Right renal cortex interstitium (tissue), 3 donors: Measurements from ENCODE around the gene RBM10. TPM values are rescaled to one million over a fixed set of nuclear protein-coding genes. Genes with fewer than 3 reads are reported as not detected.

Experiments
- DNase-seq, 3 donors: peaks; one replicate each; pipeline ENCODE4 v3.0.0-alpha.2; 2013; ENCODE audit warnings: low read depth in 3 of 3, low spot score in 2 of 3
- polyA plus RNA-seq, 3 donors: library from polyadenylated mRNA; unstranded; fragments of 120-200 nt; gene quantifications; one replicate each; pipeline ENCODE4 v1.2.1, GENCODE V29; 2013; ENCODE audit not compliant: insufficient read length in 3 of 3

Gene RBM10
- polyA plus RNA-seq, 3 donors: 44.6 to 48.9 (median 45.0) TPM

DNA sequence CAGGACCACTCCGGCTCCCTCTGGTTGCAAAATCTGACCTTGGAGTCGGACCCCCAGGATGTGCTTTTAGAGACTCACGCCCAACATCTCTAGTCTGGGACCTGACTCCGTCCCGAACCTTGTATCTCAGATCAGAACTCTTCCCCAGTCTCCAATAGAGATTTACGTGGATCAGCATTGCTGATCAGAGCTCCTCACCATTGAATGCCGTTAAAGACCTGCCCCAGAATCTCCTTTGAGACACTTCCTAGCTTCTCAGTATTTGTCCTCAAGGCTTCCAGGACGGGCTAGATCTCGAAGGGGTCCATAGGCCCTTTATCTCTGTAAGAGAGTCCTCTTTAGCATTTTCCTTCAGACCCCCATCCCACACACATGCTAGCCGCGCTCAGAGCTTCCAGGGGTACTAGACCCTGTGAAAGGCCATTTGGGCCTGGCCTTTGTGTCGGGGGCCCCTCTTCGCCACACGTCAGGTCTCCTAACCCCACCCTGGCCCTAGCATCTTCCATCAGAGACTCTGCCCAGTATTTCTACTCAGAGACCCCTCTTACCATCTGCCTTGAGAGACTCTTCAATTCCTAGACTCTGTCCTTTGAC, 49.3 kb downstream of the RBM10 start:
- no peak for DNase-seq

DNA sequence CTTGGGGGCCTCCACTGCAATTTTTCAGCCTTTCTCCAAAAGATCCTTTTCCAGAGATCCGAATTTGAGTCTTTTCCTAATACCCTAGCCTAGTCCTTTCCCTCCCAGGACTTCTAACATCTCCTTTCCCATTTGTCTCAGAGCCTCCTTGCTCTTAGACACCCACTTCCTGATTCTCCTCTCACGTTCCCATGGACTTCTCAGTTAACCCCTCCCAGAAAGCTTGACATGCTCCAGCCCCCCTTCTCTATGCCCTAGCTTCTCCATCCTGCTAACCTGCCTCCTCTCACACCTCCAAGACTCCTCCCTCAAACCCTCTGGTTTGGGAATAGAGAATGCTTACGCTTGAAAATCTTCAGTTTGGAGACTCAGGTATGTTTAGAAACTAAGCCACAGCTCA, 51.1 kb downstream of the RBM10 start:
- DNase-seq: no peak

DNA sequence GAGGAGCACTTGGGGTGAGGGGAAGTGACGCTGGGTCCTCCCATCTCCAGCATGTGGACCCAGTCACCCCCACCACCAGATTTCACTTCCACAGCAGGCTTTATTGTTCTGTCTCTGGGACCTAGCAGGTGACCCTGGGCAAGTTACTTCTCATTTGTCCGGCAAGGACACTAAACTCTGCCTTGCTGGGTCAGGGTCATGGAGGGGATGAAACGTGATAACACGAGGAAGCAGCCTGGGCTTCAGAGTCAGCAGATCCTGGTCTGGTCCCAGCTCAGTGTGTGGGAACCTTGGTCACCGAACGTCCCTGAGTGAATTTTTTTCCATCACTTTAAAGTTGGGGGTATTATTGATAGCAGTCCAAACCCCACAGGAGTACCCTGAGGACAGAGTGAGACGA, 52.5 kb downstream of the RBM10 start:
- no peak for DNase-seq

GRCh38 chrX:47198026-47198686, 53.1 kb downstream of the RBM10 start:
- no peak for DNase-seq

GRCh38 chrX:47198687-47199080, 53.7 kb downstream of the RBM10 start:
- DNase-seq: no peak

GRCh38 chrX:47199286-47199685, 54.3 kb downstream of the RBM10 start:
- DNase-seq: no peak

- no peak for DNase-seq
These were observed 55.5 kb downstream of the RBM10 start for GRCh38 chrX:47200385-47201150.

DNA sequence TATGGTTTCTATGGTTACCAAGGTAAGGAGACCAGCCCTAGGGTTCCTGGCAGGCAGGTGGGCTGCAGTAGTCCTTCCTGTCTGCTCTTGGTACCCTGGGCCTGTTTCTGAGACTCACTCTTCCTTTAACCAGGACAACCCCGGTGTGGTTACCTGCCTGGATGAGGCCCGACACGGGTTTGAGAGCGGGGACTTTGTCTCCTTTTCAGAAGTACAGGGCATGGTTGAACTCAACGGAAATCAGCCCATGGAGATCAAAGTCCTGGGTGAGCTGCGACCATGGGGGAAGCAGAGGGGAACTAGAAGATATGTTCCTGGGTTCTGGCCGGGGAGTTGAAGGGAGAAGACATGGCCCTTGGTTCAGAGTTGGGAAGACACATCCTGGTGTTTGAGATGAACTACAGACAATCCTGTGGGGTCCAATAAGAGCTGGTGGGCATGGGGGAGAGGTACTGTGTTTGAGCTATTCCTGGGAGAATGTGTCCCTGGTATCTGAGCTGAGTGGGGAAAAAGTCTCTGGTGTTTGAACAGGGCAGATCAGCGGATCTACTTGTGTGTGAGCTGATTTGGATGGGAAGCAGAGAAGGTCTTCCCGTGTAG, 56.4 kb downstream of the RBM10 start:
- DNase-seq: no peak

- no peak for DNase-seq
These were observed 57.3 kb downstream of the RBM10 start for GRCh38 chrX:47202316-47202715.

- no peak for DNase-seq
These were observed 57.9 kb downstream of the RBM10 start for GRCh38 chrX:47202877-47203276.

DNA sequence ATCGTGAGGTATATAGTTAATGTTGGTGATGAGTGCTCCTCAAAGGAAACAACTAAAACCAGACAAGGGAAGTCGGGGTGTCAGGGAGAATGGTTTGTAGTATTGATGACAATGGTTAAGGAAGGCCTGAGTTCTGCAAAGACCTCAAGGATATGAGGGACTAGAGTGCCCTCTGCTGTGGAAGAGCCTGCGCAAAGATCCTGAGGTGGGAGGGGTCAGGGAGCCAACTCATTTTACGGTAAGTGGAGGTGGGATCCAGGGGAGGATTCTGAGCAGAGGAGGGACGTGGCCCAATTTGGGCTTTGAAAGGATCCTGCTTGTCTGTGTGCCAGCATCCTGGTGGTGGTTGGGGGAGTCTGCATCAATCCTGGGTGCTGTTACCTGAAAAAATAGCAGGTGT, 59.9 kb downstream of the RBM10 start:
- DNase-seq: no peak

DNA sequence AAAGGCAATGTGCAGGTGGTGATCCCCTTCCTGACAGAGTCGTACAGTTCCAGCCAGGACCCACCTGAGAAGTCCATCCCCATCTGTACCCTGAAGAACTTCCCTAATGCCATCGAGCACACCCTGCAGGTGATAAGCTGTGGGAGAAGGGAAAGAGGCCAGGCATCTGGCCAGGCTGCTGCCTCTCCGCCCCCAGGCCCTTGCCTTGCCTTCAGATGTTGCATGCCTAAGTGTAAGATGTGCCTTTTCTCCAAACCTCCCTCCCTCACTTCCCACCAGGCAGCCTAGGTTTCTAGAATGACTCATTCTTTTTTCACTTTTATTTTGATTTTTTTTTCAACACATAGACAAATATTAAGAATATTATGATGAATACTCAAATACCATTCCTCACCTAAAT, 61.3 kb downstream of the RBM10 start:
- no peak for DNase-seq

DNA sequence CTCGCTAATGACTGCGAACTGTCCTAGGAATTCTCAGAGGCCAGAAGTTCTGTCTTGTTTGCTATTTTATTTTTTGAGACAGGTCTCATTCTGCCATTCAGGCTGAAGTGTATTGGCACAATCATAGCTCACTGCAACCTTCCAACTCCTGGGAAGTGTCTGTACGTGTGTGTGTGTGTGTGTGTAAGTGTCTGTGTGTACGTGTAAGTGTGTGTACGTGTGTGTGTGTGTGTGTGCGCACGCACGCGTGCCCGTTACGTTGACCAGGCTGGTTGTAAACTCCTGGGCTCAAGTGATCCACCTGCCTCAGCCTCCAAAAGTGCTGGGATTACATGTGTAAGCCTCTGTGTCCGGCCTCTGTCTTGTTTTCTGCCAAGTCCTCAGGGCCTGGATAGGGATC, 63.1 kb downstream of the RBM10 start:
- DNase-seq: no peak

DNA sequence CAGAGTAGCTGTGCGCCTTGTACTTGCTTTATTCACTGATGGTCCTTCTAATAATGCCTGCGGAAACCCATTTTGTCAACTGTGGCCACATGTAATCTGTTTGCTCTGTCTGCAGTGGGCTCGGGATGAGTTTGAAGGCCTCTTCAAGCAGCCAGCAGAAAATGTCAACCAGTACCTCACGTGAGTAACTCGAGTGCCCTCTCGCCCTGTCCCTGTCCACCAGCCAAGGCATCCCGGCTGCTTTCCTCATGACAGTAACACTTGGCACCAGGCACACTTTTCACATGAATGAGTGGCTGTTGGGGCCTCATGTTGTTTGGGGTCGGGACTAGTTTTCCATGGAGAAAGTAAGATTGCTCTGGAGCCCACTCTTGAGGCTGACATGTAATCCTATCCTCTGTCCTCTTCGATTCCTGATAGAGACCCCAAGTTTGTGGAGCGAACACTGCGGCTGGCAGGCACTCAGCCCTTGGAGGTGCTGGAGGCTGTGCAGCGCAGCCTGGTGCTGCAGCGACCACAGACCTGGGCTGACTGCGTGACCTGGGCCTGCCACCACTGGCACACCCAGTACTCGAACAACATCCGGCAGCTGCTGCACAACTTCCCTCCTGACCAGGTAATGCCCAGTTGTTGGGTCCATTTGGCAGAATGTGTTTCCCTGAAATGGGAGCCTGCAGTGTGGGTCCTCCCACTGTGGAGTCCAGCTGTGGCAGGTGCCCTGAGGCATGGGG, 64.7 kb downstream of the RBM10 start:
- no peak for DNase-seq

DNA sequence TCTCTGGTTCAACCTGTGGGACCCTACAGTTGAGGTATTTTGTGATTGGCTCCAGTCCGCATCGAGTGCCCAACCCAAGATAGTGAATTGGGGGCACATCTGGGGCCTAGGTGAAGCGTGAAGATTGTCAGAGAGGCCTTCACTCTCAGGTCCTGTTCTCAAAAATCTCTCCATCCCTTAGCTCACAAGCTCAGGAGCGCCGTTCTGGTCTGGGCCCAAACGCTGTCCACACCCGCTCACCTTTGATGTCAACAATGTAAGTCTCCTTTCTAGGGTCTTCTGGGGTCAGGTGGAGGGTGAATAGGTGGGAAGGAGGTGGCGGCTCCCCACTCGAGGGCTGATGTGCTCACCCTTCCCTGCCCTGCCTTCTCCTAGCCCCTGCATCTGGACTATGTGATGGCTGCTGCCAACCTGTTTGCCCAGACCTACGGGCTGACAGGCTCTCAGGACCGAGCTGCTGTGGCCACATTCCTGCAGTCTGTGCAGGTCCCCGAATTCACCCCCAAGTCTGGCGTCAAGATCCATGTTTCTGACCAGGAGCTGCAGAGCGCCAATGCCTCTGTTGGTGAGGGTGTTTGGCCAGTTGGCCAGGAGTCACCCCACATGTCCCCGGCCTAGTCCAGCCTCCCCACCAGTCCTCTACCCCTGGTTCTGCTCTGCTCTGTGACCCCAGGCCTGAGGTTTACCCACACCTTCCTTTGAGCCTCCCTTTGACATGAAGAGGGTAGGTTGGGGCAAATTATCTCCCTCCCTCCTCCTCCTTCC, 65.8 kb downstream of the RBM10 start:
- DNase-seq: no peak

- no peak for DNase-seq
These were observed 67.6 kb downstream of the RBM10 start for GRCh38 chrX:47212381-47213293.

DNA sequence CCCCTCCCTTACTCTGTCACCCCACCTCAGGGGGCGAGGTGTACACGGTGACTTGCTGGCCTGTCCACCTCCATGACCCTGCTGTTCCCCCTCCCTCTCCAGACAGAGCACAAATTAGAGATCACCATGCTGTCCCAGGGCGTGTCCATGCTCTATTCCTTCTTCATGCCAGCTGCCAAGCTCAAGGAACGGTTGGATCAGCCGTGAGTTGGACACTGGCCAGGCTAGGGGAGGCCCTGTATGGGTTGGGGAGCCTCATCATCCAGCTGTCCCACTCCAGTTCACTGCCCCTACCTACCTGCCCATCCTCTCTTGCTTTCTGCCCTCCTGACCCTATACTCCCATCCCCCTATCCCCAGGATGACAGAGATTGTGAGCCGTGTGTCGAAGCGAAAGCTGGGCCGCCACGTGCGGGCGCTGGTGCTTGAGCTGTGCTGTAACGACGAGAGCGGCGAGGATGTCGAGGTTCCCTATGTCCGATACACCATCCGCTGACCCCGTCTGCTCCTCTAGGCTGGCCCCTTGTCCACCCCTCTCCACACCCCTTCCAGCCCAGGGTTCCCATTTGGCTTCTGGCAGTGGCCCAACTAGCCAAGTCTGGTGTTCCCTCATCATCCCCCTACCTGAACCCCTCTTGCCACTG, 69.5 kb downstream of the RBM10 start:
- no peak for DNase-seq

- DNase-seq: no peak
These were observed 70.4 kb downstream of the RBM10 start for GRCh38 chrX:47215291-47215900.
